RCC 7860 (cell line): ENCODE results near the gene ASCC1.
"Not testable (repeated sequence)": the region's sequence is repeated elsewhere in the genome, so short reads cannot be mapped to it uniquely, and the experiment has no call there.

ENCODE experiments used
- DNase-seq: peaks from one replicate; pipeline ENCODE4 v3.0.0-alpha.2; 2015; ENCODE audit warnings: low spot score
- FAIRE-seq: peaks from 2 replicates; lab custom pipeline; 2012; peaks lifted over from hg19 to GRCh38; lab: Jason Lieb, UNC

ASCC1 gene

DNA sequence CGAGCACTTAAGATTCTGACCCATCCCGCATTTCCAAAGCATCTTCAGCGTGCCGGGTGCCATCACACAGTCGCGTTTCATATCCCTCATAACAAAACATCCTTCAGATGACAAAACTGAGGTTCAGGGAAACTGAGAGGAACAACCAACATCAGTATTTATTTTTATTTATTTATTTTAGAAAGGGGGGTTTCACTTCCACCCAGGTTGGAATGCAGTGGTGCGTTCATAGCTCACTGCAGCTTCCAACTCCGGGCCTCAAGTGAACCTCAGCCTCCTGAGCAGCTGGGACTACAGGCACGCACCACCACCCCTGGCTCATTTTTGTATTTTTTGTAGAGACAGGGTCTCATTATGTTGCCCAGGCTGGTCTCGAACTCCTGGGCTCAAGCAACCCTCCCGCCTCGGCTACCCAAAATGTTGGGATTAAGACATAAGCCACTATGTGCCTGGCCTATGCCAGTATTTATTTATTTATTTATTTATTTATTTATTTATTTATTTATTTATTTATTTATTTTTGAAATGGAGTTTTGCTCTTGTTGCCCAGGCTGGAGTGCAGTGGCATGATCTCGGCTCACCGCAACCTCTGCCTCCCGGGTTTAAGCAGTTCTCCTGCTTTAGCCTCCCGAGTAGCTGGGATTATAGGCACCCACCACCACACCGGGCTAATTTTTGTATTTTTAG is 33.2 kb upstream of the ASCC1 start:
- not testable (repeated sequence) for DNase-seq, FAIRE-seq

DNA sequence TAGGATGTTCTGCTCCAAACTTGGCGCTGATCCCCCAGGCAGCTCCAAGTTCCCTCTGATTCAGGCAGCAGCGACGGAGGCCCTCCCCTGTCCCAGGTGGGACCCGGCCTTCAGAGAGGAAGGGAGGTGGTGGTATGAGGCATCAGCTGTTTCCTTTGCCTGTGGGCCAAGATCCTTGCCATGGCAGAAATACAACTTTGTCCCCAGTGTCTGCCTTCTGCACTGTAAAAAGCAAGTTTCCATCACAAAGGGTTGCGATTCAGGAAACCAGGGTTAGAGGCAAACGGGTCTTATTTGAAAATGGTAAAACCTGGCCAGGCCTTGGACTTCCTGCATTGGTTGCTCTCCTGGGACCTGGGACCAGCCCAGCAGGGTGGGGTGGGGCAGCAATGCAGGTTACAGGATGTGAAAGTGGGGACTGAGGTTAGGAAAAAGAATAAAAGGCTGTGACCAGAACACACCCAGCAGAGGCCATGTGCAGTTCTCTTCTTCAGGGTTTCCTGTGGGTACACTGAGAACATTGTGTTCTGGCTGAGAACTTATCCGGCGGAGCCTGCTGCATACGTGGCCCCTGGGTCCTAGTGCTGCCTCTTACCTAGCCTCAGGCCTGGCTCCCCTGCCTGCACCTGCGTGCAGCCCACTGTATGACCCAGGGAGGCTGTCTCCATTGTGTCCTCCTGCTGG is 32.5 kb upstream of the ASCC1 start:
- DNase-seq (no peak), FAIRE-seq (no peak)

DNA sequence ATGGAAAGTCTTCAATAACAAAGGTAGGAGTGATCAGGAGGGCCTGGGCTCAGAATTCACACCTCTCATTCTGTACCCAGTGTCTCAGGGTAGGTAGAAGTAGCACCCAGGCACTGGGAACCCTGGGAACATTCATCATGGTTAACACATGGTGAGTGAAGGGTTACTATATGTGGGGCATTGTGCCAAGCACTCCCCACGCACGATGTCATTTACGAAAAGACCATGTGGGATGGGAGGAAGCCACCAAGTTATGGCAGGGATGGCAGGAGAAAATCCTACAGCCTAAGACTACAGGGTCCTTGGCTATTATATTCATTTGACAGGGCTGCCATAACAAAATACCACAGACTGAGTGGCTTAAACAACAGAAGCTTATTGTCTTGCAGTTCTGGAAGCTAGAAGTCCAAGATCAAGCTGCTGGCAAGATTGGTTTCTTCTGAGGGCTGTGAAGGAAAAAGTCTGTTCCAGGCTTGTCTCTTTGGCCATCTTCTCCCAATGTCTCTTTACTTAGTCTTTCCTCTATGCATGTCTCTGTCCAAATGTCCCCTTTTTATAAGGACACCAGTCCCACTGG is 30.0 kb upstream of the ASCC1 start:
- FAIRE-seq: no peak

DNA sequence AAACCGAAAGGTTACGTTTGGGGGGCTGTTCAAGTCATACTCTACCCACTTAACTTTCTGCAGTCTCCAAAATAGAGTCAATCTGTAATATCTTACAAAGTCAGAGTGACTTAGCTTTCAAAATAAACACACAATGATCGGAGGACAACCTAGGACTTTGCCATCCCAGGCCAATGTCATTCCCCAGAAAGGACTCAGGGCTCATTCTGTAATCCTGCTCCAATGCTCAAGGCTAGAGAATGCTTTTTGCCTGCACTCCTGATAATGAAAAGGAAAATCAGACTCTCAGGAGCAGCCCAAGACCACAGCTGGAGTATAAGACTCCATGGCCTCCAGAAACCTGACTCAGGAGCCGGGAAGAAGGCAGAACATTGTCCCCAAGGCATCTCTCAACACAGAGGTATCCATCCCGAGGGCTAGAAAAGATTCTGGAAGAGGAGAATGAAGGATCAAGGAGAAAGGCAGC is 28.5 kb upstream of the ASCC1 start:
- no peak for FAIRE-seq
- no peak for DNase-seq

More for the DNA sequence above, 30.0 kb upstream of the ASCC1 start:
- no peak for DNase-seq

DNA sequence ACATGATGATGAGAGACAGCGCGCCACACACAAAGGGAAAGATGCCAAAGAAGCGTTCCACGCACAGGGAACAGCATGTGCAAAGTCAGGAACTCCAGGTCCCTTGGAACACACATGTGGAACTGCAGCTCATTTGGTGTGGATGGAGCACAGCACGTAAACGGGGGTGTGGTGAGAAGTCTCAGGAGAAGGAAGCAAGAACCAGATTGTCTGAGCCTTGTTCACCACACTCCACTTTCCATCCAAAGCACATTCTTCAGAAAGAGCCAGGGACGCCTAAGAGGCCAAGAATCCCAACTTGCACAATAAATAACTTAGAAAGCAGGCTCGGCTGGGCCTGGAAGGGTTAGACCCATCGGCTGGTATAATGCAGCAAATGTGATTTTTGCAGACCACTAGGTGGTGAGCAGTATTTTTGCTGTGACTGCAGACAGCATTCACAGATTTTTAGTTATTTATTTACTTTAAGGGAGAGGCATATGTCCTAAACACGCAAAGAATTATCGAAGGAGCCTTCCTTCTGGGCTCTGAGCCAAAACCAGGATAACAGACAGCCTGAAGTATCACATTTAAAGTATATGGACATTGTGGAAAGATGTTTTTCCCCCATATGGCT is 27.9 kb upstream of the ASCC1 start:
- peak; percentile 47 for DNase-seq
- peak; percentile 66 for FAIRE-seq

DNA sequence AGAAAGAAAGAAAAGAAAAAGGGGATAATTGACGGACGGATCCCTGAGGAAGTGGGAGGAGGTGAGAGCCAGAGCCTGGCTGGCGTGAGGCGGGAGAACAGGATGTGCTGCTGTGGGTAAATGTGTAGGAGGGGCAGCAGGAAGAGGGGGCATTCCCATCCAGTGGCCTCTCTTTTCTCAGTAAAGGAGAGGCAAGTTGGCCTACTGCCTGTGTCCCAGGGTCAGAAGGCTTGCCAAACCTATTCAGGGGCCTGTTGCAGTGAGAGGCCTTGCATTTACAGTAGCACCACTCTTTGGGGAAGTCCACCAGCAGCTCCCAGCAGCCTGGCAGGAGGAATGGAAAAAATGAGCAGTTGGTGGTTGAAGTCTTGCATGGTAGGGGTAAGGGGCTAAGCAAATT is 26.6 kb upstream of the ASCC1 start:
- DNase-seq: no peak
- FAIRE-seq: no peak

DNA sequence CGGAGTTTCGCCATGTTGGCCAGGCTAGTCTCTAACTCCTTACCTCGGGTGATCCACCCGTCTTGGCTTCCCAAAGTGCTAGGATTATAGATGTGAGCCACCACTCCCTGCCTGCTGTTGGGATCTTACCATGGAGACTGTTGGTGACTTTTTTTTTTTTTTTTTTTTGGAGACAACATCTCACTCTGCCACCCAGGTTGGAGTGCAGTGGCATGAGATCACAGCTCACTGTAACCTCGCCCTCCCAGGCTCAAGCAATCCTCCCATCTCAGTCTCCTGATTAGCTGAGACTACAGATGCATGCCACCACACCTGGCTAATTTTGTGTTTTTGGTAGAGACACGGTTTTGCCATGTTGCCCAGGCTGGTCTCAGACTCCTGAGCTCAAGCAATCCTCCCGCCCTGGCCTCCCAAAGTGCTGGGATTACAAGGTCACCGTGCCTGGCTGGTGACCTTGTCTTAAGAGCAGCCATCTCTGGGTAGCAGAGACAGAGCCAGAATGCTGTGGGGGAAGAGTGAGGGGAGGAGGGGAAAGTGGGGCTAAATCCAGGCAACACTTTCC is 25.7 kb upstream of the ASCC1 start:
- DNase-seq: no peak
- no peak for FAIRE-seq

DNA sequence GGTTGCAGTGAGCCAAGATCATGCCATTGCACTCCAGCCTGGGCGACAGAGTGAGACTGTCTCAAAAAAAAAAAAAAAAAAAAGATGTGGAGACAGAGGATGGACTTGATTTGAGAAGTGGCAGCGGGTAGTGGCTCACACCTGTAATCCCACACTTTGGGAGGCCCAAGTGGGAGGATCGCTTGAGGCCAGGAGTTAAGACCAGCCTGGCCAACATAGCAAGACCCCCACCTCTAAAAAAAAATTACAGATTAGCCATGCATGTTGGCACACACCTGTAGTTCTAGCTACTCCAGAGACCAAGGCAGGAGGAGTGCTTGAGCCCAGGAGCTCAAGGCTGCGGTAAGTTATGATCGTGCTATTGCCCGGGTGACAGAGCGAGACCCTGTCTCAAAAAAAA is 24.3 kb upstream of the ASCC1 start:
- FAIRE-seq (no peak), DNase-seq (no peak)

DNA sequence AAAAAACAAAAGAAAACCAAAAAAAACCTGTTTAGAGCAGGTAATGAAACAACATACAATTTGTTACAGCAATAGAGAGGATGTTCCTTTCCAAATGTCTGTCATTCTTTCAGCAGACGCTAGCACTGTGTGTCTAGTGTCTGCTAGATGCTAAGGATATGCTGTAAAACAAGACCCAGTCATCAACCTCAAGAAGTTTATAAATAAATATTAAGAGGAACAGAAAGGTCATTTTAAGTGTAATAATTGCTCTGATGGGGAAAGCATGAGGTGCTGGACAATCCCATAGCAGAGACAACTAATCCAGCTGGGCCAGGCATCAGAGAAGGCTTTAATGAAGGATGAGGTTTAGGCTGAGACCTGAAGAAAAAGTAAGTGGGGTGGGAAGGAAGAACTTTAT is 23.3 kb upstream of the ASCC1 start:
- no peak for DNase-seq
- FAIRE-seq: no peak

DNA sequence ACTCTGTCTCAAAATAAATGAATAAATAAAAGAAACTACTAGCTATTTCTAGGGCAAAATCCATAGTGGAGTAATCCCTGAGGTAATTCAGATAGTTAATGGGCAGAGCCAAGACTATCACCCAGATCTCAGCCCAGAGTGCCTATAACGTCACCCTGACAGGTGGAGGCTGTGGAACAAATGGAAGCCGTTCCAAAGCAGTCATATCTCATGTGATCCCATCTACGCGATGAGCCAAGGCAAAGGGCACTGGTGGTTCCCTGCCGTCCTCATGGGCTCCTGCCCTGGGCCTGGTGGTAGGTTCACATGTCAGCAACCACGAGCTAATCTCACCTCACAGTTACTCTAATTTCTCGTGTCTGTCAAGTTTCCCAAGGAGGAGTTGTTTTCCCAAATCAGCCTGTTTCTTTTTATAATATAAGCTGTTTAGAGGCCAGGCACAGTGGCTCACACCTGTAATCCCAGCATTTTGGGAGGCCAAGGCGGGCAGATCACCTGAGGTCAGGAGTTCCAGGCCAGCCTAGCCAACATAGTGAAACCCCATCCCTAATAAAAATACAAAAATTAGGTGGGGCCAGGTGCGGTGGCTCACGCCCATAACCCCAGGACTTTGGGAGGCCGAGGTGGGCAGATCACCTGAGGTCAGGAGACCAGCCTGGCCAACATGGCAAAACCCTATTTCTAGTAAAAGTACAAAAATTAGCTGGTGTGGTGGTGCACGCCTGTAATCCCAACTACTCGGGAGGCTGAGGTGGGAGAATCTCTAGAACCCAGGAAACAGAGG is 22.5 kb upstream of the ASCC1 start:
- FAIRE-seq (no peak), DNase-seq (no peak)

DNA sequence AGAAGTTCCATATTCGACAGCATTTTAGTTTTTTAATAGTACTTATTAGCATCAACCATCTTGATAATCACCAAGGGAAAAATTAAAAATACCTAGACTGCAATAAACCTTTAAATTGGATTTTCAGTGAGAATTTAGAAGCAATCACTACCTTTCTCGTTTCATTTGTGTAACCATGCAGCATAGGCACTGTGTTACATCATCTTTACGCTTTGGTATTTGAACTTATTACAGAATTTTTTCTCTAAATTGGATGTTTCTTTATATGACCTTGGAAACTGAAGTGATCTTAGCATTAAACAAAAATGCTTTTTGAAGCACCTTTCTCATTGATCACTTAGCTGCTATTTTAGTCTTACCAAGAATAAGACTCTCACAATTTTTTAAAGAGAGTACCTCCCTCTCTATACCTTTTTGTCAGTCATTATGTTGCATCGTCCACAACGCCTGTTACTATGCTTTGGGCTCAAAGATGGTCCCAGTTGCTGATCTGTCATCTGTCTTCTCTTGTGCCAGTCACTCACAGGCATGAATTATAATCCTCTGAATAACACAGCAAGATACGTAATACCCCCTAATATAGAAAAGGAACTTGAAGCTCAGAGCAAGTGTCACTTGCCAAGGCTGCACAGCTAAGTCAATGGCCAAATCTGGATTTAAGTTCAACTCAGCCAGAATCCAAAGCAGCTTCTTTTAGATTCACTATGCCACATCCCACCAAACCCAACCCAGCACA is 19.6 kb upstream of the ASCC1 start:
- FAIRE-seq: no peak
- no peak for DNase-seq

DNA sequence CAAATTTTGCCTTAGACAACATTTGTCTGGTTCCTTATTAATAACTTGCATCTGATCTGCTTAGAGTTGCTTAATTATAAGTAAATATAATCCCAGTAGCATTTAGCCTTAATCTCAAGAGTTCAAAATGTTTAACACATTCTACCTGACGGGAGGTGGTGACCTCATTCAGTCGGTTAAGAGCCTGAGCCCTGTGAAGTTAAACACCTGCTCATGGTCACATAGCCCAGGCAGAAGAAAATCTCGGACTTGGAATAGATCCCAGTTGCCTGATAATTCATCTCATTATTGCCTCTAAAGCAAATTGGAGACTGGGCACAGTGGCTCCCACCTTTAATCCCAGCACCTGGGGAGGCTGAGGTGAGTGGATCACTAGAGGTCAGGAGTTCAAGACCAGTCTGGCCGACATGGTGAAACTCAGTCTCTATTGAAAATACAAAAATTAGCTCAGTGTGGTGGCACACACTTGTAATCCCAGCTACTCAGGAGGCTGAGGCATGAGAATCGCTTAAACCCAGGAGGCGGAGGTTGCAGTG is 18.6 kb upstream of the ASCC1 start:
- FAIRE-seq (no peak), DNase-seq (no peak)

DNA sequence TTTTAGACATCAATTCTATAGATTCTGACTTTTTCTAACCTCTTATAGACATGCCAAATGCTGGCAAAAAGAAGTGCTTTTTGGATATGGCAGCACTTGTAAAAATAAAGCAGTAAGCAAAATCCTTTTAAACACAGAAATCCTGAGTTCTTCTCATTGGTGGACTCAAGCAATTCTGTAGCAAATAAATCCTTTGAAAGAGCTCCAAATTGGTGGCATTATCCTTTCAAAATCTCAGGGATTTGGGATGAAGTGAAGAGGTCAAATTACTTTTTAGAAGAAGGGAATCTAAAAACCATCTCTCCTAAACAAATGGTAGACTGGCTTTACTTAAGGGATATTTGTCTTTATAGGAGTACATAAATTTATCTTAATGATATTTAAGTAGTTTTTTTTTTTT is 17.5 kb upstream of the ASCC1 start:
- no peak for DNase-seq
- no peak for FAIRE-seq

DNA sequence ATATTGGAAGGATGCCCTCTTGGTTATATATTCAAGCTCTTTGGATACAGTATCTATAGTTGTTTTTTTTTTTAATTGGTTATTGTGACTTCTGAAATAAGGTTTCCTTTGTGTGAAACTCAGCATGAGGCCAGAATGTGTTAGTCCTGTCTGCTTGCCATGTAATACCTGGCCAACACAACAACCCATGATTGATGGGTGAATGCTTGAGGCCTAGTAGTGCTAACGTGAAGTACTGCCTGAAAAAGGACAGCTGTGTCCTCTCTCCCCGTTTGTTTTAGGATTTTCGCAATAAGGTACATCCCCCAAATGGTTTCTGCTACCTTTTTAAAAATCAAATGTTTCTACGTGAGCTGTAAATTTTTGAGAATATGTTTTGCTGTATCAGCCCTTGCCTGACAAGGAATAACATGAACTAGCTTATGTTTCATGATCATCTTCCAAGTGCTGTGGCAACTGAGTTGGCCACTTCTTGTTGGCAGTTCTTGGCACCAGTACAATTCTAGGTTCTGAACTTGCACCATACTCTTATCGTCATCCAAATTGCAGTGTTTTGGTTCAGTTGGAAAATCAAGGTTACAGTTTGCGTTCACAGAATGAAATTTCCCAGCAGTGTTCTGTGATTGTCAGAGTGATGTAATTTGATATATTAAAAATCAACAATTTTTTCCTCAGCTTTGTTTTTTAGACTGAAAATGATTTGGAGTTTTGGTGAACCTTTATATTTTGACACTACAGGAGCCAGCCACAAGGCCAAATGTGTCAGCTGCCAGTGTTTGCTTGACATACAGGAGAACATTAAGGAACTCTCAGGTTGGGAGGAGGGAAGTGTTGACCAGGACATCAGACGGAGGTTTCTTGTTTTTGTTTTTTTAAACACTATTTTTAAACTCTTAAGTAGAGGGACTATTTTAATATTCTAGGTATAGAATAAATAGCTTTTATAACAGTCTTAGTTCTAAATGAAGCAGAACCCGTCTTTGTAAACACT is 13.5 kb upstream of the ASCC1 start:
- no peak for DNase-seq
- FAIRE-seq: no peak

DNA sequence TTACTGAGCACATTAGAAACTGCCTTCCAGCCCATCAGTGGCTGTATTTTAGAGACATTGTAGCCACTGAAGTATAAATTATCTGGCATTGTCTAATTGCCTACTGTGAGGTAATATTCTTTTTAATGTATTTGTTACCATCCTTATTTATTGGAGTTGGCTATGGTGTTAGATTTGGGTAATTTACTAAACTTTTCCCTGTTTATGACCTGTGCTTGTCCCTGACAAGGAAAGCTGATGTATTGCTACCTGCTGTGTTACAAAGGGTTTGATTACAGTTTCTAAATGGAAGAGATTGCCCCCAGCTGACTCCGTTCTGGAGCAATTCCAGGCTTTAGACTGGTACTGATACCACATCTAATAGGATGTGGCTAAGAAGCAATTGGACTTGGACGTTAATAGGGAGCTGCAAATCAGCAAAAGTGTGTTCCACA is 12.3 kb upstream of the ASCC1 start:
- no peak for FAIRE-seq
- no peak for DNase-seq

DNA sequence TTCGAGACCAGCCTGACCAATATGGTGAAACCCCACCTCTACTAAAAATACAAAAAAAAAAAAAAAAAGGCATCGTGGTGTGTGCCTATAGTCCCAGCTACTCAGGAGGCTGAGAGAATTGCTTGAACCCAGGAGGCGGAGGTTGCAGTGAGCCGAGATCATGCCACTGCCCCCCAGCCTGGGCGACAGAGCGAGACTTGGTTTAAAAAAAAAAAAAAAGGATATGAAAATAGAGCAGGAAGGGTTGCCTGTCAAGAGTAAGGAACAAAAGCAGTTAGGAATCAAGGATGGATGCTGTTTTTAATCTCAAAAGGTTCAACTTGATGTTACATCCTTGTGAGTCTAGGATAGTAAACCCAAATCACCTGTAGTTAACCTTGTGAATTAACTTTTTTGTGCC is 11.8 kb upstream of the ASCC1 start:
- FAIRE-seq (no peak), DNase-seq (no peak)

DNA sequence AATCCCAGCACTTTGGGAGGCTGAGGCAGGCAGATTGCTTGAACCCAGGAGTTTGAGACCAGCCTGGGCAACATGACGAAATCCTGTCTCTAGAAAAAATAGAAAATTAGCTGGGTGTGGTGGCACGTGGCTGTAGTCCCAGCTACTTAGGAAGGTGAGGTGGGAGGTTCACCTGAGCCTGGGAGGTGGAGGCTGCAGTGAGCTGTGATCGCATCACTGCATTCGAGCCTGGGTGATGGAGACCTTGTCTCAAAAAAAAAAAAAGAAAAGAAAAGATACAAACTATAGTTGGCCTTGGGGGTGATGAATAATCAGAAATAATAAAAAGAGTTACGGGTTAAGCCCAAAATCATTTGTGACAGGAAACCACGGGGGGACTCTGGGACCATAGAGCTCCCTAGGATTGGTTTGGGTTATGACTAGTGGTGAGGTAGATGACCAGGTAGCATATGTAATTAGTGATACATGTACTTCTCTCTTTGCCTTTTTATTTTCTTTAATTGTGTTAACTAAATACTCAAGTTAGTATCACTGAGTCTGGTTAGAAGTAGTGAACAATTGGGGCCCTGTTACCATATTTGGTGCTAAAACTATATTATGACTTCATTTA is 10.4 kb upstream of the ASCC1 start:
- no peak for FAIRE-seq
- no peak for DNase-seq

DNA sequence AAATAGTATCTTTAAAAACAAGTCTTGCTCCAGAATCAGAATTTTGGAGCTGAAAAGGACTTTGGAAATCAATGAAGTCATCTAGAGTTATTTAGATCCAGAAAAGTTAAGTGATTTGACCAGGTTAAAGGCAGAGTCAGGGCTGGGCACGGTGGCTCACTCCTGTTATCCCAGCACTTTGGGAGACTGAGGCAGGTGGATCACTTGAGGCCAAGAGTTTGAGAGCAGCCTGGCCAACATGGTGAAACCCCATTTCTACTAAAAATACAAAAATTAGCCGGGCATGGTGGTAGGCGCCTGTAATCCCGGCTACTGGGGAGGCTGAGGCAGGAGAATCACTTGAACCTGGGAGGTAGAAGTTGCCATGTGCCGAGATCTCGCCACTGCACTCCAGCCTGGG is 8.1 kb upstream of the ASCC1 start:
- FAIRE-seq, DNase-seq: not testable (repeated sequence)
